Activated CD4-positive, alpha-beta T cell treated with anti-CD3 and anti-CD28 coated beads, Interleukin-2, amount 50 U/mL, for 4 hours (primary cell): ENCODE data around the gene ELP4.
"Not testable (repeated sequence)": the region's sequence is repeated elsewhere in the genome, so short reads cannot be mapped to it uniquely, and the experiment has no call there.

Experiments used
- DNase-seq, 2 experiments: peaks; one replicate each; pipeline ENCODE4 v3.0.0-alpha.2; 2020

ELP4 gene, protein sequence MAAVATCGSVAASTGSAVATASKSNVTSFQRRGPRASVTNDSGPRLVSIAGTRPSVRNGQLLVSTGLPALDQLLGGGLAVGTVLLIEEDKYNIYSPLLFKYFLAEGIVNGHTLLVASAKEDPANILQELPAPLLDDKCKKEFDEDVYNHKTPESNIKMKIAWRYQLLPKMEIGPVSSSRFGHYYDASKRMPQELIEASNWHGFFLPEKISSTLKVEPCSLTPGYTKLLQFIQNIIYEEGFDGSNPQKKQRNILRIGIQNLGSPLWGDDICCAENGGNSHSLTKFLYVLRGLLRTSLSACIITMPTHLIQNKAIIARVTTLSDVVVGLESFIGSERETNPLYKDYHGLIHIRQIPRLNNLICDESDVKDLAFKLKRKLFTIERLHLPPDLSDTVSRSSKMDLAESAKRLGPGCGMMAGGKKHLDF

DNA sequence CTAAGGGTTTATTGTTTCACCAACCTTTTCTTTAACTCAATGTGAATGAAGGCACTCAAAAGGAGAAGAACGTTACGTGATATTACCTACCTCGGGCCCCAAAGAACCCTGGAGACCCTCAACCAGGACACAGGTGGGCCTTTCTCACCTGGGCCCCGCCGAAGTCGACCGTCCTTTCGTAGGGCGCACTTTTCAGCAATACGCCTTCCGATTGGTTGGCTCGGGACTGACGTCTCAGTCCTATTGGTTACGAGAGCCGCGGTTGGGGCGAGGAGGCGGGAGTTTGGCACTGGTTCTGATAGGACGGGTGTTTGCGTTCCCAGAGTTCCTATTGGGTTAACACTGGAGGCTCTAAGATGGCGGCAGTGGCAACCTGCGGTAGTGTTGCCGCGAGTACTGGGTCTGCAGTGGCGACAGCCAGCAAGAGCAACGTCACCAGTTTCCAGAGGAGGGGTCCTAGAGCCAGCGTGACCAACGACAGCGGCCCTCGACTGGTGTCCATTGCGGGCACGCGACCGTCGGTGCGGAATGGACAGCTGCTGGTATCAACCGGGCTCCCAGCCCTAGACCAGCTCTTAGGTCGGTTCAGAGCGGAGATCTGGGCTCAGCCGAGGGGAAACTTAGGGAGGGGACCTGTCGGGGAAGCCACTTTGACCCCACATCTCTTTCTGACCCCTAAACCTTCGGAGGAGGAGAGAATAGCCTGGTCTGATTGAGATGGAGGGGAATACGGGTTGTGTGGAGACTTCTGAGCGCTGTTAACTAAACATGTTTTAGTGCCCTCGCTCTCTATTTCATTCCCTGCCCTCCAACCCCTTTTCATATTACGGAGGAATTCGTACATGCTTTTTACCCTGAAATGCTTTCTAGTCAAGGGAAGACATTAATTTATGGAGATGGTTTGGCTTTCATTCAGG is at the start of gene ELP4, which contains the start of gene IMMP1L:
Gene ELP4, plus strand, starts transcription at position 339 of the 917 bp plus-strand sequence. Its CDS starts 18 bp downstream, at position 357.
Gene IMMP1L, minus strand, starts transcription at position 194 of the 917 bp plus-strand sequence. CDS start 46,346 bp downstream, outside the sequence.
- DNase-seq, result peak; percentile 95 to 96

DNA sequence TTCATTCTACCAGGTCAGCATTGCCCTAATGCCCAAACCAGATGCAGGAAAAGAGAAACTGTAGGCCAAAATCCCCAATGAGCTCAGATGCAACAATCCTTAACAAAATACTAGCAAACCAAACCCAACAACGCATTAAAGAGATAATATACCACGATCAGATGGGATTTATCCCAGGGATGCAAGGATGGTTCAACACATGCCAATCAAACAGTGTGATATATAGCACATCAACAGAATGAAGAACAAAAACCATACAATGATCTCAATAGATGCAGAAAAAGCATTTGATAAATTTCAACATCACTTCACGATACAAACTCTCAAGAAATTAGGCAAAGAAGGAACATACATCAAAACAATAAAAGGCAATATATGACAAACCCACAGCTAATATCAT is 45.1 kb upstream of the ELP4 start:
- no peak for DNase-seq

DNA sequence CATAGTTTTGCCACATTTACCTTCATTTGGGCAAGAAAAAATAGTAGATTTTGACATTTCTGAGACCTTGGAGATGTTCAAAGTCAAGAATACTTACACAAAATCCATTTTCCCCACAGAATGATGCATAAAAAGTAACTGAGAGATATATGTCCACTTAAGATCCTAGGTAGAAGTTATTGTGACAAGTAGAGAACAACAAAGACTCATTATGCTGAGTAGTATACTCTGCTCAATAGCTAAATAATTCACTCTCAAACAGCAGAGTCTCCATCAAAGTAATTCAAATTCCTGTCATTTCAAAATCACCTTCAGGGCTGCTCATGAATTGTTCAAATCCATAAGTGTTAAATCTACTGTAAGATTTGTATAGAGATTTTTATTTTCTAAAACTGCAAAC is 35.5 kb upstream of the ELP4 start:
- no peak for DNase-seq

DNA sequence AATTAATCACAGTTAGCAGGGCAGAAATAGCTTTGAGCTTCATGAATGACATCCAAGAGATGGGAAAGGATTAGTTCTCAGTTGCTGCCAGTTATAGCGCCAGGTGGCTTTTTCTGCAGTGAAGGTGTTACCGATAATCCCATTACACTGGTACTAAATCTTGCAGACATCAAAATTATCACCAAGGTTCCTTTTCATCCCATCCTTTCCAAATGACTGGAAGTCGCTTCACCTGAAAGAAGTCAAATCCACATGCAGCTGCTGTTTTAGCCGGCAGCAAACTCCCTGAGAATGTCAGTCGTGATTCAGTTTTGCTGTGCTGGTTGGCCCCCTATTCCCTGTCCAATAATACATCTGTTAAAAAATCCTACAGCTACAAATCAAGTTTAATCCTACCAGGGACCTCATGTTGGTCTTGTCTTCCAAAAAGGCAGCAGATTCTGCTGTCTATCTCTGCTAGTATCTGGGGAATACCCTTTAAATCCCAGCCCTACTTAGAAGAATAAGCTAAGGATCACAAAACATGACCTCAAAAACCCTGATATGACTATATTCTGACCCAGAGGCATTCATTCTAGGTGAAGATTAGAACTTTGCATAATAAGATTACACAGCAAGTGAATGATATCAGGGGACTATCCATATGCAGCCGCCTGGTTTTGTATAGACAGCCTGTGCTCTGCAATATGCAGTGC is 31.9 kb upstream of the ELP4 start:
- DNase-seq, result no peak

DNA sequence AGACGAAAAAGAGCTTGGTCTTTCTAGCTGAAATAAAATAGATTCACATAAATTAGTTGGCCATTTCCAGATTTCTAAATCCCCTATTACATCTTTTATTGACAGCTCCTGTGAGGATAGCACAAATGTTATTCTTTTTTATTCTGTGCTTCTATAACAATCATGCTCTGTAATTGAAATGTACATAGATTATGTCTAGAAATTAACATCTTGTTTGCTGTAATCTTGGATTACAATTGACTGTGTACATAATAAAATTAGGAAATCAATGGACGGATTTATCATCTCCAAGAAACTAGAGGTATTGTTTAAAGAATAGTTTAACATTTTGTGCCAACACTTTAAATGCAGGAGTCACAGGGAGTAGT is 31.4 kb upstream of the ELP4 start:
- no peak for DNase-seq

DNA sequence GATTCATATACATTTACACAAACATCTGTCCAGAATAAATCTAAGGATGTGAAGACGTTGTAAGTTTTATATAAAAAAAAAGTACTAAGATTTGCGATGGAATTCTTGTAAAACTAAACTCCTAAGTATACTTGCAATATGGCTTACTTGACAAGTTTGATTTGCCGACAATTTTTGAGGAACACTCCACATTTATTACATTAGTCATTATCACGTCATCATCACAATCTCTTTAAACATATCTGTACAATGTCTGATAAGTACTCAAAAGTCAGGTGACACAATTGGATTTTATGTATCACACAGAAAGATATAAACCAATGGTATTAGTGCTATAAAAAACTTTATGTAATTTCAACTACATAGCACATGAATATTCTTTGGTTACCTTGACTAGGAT is 30.5 kb upstream of the ELP4 start:
- no peak for DNase-seq

DNA sequence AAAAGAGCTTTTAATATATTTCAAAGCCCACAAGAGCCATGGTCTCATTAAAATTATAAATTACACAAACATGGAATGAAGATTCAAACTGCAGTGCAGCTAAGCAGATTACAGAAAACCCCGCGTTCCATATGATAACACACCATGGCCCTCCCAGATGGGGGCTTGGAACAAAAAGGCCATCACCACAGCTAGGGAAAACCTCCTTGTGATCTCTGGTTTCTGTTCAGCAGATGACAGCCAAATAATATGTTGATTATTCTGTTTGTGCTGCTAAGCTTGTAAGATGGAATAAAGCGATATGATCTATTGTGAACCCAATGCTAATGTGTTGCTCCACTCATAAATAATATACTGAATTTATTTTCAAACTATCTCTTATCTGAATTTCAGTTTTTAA is 28.6 kb upstream of the ELP4 start:
- no peak for DNase-seq

DNA sequence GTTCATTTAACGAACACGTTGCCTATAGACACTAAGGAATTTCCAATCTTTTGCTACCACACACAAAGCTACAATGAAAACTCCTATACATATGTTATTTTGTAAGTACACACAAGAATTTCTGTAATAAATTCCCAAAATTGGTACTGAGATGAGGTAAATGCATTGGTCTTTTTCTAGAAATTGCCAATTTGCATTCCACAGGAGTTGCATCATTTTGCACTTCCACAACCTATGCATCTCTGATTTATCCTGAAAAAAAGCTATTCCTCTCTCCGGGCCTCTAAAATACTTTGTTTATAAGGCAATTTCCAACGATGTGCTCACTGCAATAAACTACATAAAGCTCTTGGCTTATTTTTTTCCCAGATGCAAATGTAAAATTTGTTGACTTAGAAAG is 25.1 kb upstream of the ELP4 start:
- DNase-seq, result no peak

DNA sequence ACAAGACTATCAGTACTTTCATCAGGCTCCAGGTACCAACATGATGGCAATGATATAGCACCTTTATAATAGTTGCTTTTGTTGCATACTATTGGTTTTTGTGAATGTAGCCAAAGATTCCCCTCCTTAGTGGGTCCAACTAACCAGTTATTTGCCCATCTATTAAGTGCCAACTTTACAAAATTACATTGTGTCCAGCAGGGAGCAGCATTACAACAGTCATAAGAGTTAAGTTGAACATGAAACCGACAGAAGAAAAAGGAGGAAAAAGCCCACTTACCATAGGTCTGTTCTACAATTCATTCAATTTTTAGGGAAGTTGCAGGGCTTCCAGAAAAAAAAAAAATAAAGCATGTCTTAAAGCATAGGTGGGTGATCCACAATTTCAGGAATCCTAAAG is 21.7 kb upstream of the ELP4 start:
- no peak for DNase-seq

DNA sequence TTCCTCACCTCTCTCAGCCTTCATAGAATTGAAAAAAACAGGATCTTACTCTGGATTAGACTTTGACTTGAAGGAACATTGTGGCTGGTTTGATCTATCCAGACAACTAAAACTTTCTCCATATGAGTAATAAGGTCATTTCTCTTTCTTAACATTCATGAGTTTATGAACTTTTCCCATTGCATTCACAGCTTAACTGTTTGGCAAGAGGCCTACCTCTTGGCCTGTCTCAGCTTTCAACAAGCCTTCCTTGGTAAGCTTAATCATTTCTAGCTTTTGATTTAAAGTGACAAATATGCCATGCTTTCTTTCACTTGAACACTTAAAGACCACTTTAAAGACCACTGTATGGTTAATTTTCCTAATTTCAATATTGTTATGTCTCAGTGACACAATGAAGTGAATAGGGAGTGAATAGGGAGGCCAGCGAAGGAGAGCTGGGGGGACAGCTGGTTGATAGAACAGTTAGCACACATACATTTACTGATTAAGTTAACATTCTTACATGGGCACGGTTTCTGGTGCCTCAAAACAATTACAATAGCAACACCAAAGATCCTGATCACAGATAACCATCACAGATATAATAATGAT is 17.1 kb upstream of the ELP4 start:
- DNase-seq, result no peak

DNA sequence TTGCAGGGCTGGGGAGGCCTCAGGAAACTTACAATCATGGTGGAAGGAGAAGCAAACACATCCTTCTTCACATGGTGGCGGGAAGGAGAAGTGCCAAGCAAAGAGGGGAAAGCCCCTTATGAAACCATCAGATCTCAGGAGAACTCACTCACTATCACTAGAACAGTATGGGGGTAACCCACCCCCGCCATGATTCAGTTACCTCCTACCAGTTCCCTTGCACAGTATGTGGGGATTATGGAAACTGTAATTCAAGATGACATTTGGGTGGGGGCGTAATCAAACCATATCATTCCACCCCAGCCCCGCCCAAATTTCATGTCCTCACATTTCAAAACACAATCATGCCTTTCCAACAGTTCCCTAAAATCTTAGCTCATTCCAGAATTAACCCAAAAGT is 16.3 kb upstream of the ELP4 start:
- no peak for DNase-seq

DNA sequence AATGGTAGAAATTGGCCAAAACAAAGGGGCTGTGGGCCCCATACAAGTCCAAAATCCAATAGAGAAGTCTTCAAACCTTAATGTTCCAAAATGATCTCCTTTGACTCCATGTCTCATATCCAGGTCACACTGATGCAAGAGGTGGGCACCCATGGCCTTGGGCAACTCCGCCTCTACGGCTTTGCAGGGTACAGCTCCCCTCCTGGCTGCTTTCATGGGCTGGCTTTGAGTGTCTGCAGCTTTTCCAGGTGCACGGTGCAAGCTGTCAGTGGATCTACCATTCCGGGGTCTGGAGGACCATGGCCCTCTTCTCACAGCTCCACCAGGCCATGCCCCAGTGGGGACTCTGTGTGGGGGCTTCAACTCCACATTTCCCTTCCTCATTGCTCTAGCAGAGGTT is 15.8 kb upstream of the ELP4 start:
- DNase-seq, result not testable (repeated sequence)

DNA sequence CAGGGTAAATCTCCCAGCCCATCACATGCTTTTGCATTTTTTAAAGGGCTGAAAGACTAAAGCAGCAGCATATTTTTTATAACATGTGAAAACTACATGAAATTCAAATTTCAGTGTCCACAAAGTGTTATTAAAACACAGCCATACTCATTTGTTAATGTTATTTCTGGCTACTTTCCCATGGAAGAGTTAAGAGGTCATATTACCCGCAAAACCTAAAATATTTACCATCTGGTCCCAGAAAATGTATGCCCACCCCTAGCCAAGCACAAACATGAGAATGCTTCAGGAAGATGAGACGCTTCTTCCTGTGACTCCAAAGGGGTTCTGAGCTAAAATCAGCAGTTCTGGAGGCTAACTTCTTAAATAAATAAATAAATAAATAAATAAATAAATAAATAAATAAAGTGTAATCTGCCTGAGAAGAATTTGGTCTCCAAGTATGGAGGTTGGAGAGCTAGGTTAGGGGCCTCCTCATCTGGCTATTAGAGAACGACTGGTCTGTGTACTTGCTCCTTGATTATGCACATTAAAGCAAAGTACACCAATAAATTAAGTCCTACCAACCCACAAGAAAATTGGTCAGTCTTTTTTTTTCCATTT is 9.9 kb upstream of the ELP4 start:
- no peak for DNase-seq

DNA sequence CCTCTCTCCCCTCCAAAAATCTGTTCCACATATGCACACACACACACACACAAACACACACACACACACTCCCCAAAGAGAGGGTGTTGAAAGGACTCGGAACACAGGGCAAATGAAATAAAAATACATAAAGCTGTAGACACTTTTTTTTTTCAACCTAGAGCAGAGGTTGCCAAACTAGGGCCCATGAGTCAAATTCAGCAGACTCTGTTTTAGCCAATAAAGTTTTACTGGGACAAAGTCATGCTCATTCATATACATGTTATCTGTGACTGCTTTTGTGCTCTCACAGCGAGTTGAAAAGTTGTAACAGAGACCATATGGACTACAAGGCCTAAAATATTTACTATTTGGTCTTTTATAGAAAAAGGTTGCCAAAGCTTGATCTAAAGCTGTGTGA is 9.0 kb upstream of the ELP4 start:
- no peak for DNase-seq

DNA sequence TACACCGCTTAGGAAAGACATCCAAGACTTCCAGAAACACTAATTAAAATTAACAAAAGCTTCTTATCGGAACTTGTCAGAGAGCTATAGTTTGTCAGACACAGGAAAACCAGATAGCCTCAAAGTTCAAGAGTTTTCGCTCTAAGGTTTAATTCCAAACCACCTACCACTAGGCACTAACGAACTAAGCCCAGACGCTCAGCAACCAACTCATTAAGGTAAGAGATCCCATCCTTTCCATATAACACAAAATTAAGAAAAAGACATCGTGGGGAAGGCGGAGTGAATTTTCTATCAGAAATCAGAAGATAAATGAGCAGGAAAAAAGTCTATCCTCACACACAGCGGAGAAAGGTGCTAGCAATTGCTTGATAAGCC is 527 bp upstream of the ELP4 start:
- no peak for DNase-seq

DNA sequence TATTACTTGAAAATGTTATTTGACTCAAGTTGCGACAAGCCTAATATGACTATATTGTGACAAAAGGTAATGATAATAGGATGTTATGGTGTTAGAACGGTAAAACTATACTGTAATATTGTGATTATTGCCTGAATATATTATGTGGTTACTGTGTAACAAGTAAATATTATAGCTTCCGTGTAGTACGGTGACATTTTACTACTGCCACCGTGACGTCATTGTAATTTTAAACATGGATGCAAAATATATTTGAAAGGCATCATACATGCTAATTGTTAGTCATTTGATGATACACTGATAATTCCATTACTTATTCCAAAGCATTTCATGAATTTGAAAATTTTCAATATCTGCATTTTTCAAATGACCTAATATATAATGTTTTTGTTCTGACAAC is 2.5 kb downstream of the ELP4 start:
- no peak for DNase-seq

DNA sequence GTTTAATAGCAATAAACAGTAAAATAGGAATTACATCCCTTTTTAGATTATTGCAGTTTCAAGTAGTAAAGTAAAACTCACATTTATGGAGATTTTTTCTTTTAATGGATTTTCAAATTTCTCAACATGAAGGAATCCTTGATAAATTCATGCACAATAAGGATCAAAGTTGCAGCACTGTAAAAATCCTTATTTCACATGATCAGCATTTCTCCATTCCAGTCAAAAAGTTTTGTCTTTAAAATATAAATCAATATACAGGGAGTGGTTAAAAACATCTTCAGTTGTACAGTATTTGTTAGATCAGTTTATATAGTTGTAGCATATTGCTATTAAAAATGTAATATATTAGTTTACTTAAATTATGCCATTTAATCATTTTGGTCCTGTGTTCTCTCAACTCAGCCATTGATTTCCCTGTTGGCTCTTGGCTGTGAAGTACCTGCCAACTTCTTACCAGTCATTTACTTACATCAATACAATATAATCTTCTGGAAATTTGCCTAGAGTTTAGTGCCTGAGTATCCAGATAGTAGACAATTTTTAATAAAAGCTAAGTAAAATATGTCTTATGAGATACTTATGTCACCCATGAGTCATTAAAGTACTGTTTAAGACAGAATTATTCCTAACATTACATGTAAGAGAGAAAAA is 12.1 kb downstream of the ELP4 start:
- no peak for DNase-seq

DNA sequence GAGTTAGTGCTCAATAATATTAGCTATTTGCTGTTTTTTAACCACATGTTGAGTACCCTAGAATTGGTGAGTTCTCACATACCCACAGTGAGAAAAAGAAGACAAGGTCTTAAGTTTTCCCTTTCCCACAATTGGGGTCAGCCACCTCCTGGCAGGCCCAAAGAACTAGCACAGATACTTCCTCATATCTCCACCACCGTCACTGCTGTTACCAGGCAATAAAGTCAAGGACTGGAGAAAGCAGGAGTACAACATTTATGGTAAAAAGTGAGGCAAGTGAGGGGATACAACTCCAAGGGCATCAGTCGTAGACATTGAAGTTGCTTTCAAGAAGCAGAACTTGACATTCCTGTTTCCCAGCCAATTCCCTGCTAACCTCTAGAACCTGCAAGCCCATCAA is 19.6 kb downstream of the ELP4 start:
- no peak for DNase-seq

DNA sequence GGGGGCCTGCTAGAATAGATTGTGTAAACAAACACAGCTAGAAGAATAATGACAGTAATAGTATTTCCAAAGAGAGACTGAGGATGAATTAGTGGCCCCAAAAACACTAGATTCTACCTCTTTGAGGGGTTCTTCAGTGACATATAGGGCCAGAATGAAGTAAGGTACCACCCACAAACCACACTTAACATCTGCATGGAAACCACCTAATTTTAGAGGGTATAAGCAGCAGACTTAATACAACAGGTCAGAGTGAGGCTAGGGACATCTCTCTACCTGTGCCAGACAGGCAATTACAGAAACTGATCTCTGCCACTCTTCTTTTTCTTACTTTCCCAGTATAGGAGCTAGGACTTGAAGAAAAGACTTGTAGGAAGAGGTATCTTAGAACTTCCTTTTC is 20.1 kb downstream of the ELP4 start:
- DNase-seq, result no peak

DNA sequence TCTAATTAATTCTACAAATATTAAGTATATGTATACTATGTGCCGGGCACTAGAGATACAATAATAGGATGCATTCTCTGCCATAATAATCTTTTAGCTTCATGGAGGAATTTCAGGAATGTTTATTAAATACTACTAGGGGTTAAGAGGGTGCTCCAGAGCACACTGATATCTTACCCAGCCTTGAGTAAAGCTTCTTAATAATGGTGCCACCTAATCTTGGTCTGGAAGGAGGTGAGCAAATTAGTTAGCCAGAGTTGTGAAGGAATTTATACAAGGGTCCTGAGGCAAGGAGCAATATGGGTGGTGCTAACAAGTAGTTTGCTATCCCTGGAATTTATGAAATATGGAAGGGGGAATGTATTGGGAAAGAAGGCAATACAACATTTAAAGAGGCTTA is 21.7 kb downstream of the ELP4 start:
- no peak for DNase-seq

DNA sequence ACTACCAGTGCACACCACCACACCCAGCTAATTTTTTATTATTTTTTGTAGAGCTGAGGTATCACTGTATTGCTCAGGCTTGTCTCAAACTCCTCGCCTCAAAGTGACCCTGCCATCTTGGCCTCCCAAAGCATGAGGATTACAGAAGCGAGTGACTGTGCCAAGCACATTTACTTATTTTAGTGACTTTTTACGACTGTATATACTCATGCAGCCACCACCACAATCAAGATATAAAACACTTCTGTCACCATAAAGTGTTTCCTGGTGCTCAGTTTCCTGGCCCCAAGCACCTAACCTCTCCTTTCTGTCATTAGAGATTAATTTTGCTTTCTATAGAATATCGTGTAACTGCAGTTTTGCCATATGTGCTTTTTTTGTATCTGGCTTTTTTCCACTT is 25.9 kb downstream of the ELP4 start:
- DNase-seq, result no peak

DNA sequence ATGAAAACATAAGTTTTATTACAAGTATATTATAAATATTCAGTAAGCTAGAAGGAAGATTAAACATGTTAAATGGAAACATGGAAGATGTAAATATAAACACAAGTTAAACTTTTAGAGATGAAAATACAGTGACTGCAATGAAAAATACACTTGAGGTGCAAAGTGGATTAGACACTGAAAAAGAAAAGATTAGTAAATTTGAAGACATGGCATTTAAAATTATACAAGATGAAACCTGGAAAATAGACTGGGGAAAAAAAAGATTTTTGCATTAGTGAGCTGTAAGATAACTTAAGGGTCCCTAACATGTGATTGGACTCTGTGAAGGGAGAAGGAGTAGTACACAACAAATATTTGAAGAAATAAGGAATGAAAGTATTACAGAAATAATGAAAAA is 33.3 kb downstream of the ELP4 start:
- DNase-seq, result no peak
